Panc1 (cell line): ENCODE results near the gene ZHX3.

Experiments
- CTCF ChIP-seq: fragments of 450-650 bp; IDR thresholded peaks from 2 replicates; pipeline ENCODE4 v1.5.1; 2017; ENCODE audit warnings: mild to moderate bottlenecking
- POLR2AphosphoS5 ChIP-seq: IDR thresholded peaks from 2 replicates; pipeline ENCODE4 v1.6.1; 2012; ENCODE audit warnings: mild to moderate bottlenecking, low read depth, low read length, moderate library complexity
- REST ChIP-seq, 2 experiments: IDR thresholded peaks; 2 replicates each; pipeline ENCODE4 v1.6.1; 2011 to 2012; ENCODE audit warnings: low read depth in 2 of 2, control low read depth in 1 of 2, low read length in 1 of 2, mild to moderate bottlenecking in 1 of 2, moderate library complexity in 1 of 2; ENCODE audit not compliant: insufficient read depth in 1 of 2
- SIN3A ChIP-seq: IDR thresholded peaks from 2 replicates; pipeline ENCODE4 v1.6.1; 2012; ENCODE audit warnings: low read depth, mild to moderate bottlenecking, low read length, moderate library complexity, borderline replicate concordance; ENCODE audit not compliant: insufficient read depth
- TCF7L2 ChIP-seq: IDR thresholded peaks from 2 replicates; pipeline ENCODE4 v1.6.1; 2011; ENCODE audit warnings: mild to moderate bottlenecking, low read depth, low read length, inconsistent platforms

- TF ChIP-seq CTCF (no peak), POLR2AphosphoS5 (no peak), REST (IDR thresholded peaks at IDR 0.05; ENCODE audit: insufficient read depth in 1 of 2, low read depth in 2 of 2, low read length in 1 of 2) (no peak), SIN3A (no peak), TCF7L2 (no peak)
These were observed 26.6 kb downstream of the ZHX3 start for GRCh38 chr20:41290804-41291389.
